Upper lobe of right lung (tissue), 1 donor: Measurements from ENCODE around the gene CLEC3A. TPM values are rescaled to one million over a fixed set of nuclear protein-coding genes. Genes with fewer than 3 reads are reported as not detected.
A peak's percentile ranks its signal among the peaks of the same experiment; 100 is the strongest.

Experiments used
- ATAC-seq: fragments of 200-7000 bp; cut with Tn5 transposase; one replicate; pipeline ENCODE4 v1.9.1; 2020; ENCODE audit warnings: mild to moderate bottlenecking, moderate library complexity
- DNase-seq: peaks from one replicate; pipeline ENCODE4 v3.0.0-alpha.2; 2020
- H3K27ac ChIP-seq: fragments of 200-600 bp; one replicate; pipeline ENCODE4 v1.8.0; 2022
- H3K27me3 ChIP-seq: fragments of 200-600 bp; one replicate; pipeline ENCODE4 v1.8.0; 2022; ENCODE audit warnings: mild to moderate bottlenecking
- H3K36me3 ChIP-seq: fragments of 200-600 bp; one replicate; pipeline ENCODE4 v1.8.0; 2022
- H3K4me1 ChIP-seq: fragments of 200-600 bp; one replicate; pipeline ENCODE4 v1.8.0; 2022
- H3K4me3 ChIP-seq: fragments of 200-600 bp; one replicate; pipeline ENCODE4 v1.8.0; 2022; ENCODE audit warnings: mild to moderate bottlenecking
- H3K9me3 ChIP-seq: fragments of 200-600 bp; one replicate; pipeline ENCODE4 v1.8.0; 2022
- intact Hi-C: fragments of 100-400 bp; cut with DNase I; formaldehyde crosslinking; loops from one replicate; pipeline ENCODE4 v1.11.0; 2022
- total RNA-seq: library from RNA; stranded (reverse); fragmentation: NEBNext Ultra II Directional; extraction: Animal tissue kit (Norgen Biotek cat#: 25700); gene quantifications from one replicate; pipeline ENCODE4 v1.2.1, GENCODE V29; 2021
- TF ChIP-seq, protein P1 (sequence below): fragments of 200-600 bp; IDR thresholded peaks from one replicate; pipeline ENCODE4 v1.8.0; 2022; ENCODE audit warnings: antibody characterized with exemption
- donor health status: DM: no; HTN: yes; CAD: no; lungs with severe emphysema.

Gene CLEC3A
- total RNA-seq, 1 donor from 2014 or later: not detected

DNA sequence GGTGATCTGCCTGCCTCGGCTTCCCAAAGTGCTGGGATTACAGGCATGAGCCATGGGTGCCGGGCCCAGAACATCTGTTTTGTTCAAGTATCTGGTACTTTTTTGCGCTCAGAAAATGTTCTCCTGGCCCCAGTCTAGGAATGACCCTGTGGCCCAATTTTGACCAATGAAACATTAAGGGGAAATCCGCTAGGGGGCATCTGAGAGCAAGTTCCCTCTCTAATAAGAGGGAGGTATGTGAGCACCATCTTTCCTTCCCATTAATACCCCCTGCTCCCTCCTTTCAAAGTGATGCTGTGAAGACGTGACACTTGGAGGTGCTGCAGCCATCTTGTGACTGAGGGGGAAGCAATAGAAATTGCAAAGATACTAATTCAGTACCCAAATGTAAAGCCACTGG is 16.5 kb upstream of the CLEC3A start:
- H3K36me3 ChIP-seq: no peaks in the 10 kb centered on the region
- intact Hi-C loops: no loop called here

DNA sequence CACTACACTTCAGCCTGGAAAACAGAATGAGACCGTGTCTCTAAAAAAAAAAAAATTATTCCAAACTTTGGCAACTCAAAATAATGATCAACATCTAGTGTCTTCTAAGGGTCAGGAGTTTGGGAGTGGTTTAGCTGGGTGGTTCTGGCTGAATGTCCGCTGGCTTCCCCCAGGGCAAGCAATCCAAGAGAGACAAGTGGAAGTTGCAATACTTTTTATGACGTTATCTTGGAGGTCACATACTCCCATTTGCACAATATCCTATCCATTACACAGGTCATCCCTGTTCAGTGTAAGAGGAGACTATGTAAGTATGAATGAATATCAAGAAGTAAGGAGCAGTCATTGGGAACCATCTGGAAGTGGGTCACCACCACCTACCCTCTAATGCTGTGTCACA is 15.2 kb upstream of the CLEC3A start:
- TF ChIP-seq, protein P1, sequence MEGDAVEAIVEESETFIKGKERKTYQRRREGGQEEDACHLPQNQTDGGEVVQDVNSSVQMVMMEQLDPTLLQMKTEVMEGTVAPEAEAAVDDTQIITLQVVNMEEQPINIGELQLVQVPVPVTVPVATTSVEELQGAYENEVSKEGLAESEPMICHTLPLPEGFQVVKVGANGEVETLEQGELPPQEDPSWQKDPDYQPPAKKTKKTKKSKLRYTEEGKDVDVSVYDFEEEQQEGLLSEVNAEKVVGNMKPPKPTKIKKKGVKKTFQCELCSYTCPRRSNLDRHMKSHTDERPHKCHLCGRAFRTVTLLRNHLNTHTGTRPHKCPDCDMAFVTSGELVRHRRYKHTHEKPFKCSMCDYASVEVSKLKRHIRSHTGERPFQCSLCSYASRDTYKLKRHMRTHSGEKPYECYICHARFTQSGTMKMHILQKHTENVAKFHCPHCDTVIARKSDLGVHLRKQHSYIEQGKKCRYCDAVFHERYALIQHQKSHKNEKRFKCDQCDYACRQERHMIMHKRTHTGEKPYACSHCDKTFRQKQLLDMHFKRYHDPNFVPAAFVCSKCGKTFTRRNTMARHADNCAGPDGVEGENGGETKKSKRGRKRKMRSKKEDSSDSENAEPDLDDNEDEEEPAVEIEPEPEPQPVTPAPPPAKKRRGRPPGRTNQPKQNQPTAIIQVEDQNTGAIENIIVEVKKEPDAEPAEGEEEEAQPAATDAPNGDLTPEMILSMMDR: no peak
- ATAC-seq (no peak), DNase-seq (no peak)
- Histone ChIP-seq H3K4me3 (no peak overlapping the region), H3K27ac (no peak overlapping the region), H3K27me3 (peaks cover 4% of the 10 kb centered on the region), H3K4me1 (no peaks in the 10 kb centered on the region), H3K9me3 (no peaks in the 10 kb centered on the region), H3K36me3 (no peaks in the 10 kb centered on the region)
- intact Hi-C loops: no loop called here

More for the DNA sequence above, 16.5 kb upstream of the CLEC3A start:
- no peak for DNase-seq
- TF ChIP-seq, protein P1: peak; percentile 26
- no peak for ATAC-seq
- no peaks in the 10 kb centered on the region for H3K4me1 ChIP-seq
- no peaks in the 10 kb centered on the region for H3K9me3 ChIP-seq
- no peak overlapping the region for H3K4me3 ChIP-seq
- H3K27me3 ChIP-seq: no peaks in the 10 kb centered on the region
- H3K27ac ChIP-seq: no peak overlapping the region

DNA sequence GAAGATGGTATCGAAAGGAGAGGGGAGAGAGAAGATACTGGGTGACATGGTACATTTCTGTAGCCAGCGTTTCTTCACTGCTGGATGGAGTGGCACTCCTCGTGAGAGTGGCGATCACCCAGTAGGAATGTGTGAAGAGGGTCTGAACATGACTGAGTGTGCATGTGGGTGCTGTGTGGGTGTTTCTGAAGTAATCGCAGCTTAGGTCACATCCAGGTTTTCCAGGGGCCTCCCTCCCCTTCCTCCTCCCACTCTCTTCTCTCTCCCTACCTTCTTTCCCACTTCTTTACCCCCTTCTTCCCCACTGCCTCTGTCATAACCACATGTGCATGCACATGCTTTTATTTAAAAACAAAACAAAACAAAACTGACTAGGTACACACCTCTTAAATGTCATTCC is 1.8 kb downstream of the CLEC3A start:
- ATAC-seq: peak; percentile 24
- H3K27me3 ChIP-seq: peaks cover 5% of the 10 kb centered on the region
- H3K36me3 ChIP-seq: no peaks in the 10 kb centered on the region
- DNase-seq: no peak
- H3K4me1 ChIP-seq: no peaks in the 10 kb centered on the region
- TF ChIP-seq, protein P1: no peak
- H3K27ac ChIP-seq: no peak overlapping the region
- H3K9me3 ChIP-seq: no peaks in the 10 kb centered on the region
- intact Hi-C loops: no loop called here
- H3K4me3 ChIP-seq: no peak overlapping the region

DNA sequence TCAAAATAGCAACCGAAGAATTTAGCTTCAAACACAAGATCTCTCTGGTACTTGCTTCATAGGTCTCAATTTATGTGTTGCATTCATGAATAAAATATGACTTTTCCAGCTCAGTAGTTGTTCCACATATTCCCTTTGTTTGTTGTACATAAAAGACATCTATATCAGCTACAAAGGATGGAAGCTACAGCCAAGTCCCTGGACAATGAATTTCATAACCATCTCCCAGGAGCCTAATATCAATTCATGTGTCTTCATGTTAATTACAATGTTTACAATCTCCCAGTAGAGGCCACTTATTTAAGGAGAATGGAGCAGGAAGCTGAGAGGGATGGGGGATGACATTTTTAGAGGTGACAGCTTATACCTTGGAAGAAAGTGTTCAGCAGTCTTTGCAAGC is 3.3 kb downstream of the CLEC3A start:
- Histone ChIP-seq H3K36me3 (no peaks in the 10 kb centered on the region), H3K27me3 (peaks cover 5% of the 10 kb centered on the region), H3K27ac (no peak overlapping the region), H3K9me3 (no peaks in the 10 kb centered on the region), H3K4me3 (no peak overlapping the region), H3K4me1 (no peaks in the 10 kb centered on the region)
- TF ChIP-seq, protein P1: no peak
- DNase-seq (no peak), ATAC-seq (no peak)
- intact Hi-C loops: no loop called here

DNA sequence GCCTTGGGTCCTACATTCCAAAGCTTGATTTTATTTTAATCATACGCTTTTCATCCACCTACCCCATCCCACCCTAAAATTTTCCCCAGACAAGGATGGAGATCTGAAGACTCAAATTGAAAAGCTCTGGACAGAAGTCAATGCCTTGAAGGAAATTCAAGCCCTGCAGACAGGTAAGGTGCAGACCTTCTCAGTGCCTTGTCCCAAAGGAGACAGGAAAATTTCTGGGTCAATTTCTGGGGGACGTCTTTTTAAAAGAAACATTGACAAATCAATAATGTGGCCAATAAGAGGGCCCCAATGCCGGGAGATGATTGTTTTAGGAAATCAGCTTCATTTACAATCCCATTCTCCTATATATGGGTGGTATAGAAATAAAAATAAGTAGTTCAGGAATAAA is 5.7 kb downstream of the CLEC3A start:
- intact Hi-C loops: no loop called here
- TF ChIP-seq, protein P1: no peak
- no peak for ATAC-seq

DNA sequence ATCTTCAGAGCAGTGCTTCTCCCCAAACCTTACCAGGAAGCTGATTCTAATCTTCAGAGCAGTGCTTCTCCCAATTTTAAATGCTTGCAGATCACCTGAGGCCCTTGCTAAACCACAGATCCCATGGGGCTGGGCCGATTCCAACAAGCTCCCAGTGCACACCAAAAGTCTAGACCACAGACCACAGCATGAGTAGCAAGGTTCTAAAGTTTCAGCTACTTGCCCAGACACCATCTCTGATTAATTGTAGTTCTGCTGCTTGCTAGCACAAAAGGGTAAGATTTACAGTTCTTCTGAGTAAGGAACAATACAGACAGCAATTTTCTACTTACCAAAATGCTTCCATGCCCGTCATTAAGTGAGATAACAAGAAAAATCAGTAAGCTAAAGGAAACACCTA is 12.2 kb downstream of the CLEC3A start:
- DNase-seq: no peak
- no peak for ATAC-seq
- H3K27me3 ChIP-seq: no peaks in the 10 kb centered on the region
- TF ChIP-seq, protein P1: no peak
- no peaks in the 10 kb centered on the region for H3K4me1 ChIP-seq
- no peak overlapping the region for H3K27ac ChIP-seq
- intact Hi-C loops: no loop called here
- H3K9me3 ChIP-seq: no peaks in the 10 kb centered on the region
- no peak overlapping the region for H3K4me3 ChIP-seq
- no peaks in the 10 kb centered on the region for H3K36me3 ChIP-seq

More for the DNA sequence above, 5.7 kb downstream of the CLEC3A start:
- no peaks in the 10 kb centered on the region for H3K9me3 ChIP-seq
- no peak overlapping the region for H3K4me3 ChIP-seq
- H3K27me3 ChIP-seq: no peaks in the 10 kb centered on the region
- no peak overlapping the region for H3K27ac ChIP-seq
- DNase-seq: no peak
- H3K4me1 ChIP-seq: no peaks in the 10 kb centered on the region
- no peaks in the 10 kb centered on the region for H3K36me3 ChIP-seq
